Heart right ventricle (tissue), 16 donors: ENCODE results near the gene IHH. TPM values are rescaled to one million over a fixed set of nuclear protein-coding genes. Genes with fewer than 3 reads are reported as not detected.

Experiments
- ATAC-seq, 8 donors: fragments of 200-7000 bp; cut with Tn5 transposase; one replicate each; pipeline ENCODE4 v1.9.1; 2020; ENCODE audit warnings: mild to moderate bottlenecking in 8 of 8, moderate library complexity in 8 of 8, moderate number of reproducible peaks in 1 of 8
- DNase-seq, 2 donors: peaks; one replicate each; pipeline ENCODE4 v3.0.0-alpha.2; 2020
- H3K27ac ChIP-seq, 10 donors: fragments of 200-600 bp; sonication (generic) in 2 of 10; one replicate each; pipeline versions ENCODE4 v1.5.0 to v1.8.0; 2020 to 2022; ENCODE audit warnings: mild to moderate bottlenecking in 3 of 10
- H3K27me3 ChIP-seq, 7 donors: fragments of 200-600 bp; one replicate each; pipeline ENCODE4 v1.8.0; 2021 to 2022; ENCODE audit warnings: mild to moderate bottlenecking in 2 of 7
- H3K36me3 ChIP-seq, 9 donors: fragments of 200-600 bp; sonication (generic) in 1 of 9; one replicate each; pipeline versions ENCODE4 v1.5.0 to v1.8.0; 2020 to 2022; ENCODE audit warnings: mild to moderate bottlenecking in 2 of 9
- H3K4me1 ChIP-seq, 9 donors: fragments of 200-600 bp; sonication (generic) in 1 of 9; one replicate each; pipeline versions ENCODE4 v1.5.0 to v1.8.0; 2020 to 2022; ENCODE audit warnings: mild to moderate bottlenecking in 4 of 9
- H3K4me3 ChIP-seq, 10 donors: fragments of 200-600 bp; sonication (generic) in 2 of 10; one replicate each; pipeline versions ENCODE4 v1.5.0 to v1.8.0; 2020 to 2022; ENCODE audit warnings: mild to moderate bottlenecking in 7 of 10, moderate library complexity in 2 of 10
- H3K9me3 ChIP-seq, 11 donors: fragments of 200-600 bp in 10 of 11; sonication (generic) in 2 of 11; one replicate each; pipeline versions ENCODE4 v1.5.0 to v1.8.0; 2013 to 2022; ENCODE audit warnings: mild to moderate bottlenecking in 2 of 11, control low read depth in 1 of 11, moderate library complexity in 1 of 11
- WGBS, 2 donors: extraction: QIAGEN DNeasy Blood & Tissue Kit; methylation state at CpG; one replicate each; pipeline ENCODE4 v1.1.7; 2013; ENCODE audit warnings: inconsistent platforms in 1 of 2; 5-methylcytosine and 5-hydroxymethylcytosine counted together
- intact Hi-C, 10 donors: fragments of 100-400 bp; cut with DNase I; formaldehyde crosslinking; loops; one replicate each; pipeline versions ENCODE4 v1.11.1 to v1.14.2; 2022
- polyA plus RNA-seq, 2 donors: library from polyadenylated mRNA; stranded (reverse); fragments of 200-250 nt; gene quantifications; one replicate each; pipeline ENCODE4 v1.2.3, GENCODE V29; 2013
- total RNA-seq, 10 donors: library from RNA; stranded (reverse); fragmentation: NEBNext Ultra II Directional in 3 of 10; extraction: Animal tissue kit (Norgen Biotek cat#: 25700) in 3 of 10; gene quantifications; one replicate each; pipeline versions ENCODE4 v1.2.1 to v1.2.4, GENCODE V29; 2021 to 2023
- TF ChIP-seq, protein P1 (sequence below), 9 donors: fragments of 200-600 bp; sonication (generic) in 2 of 9; IDR thresholded peaks; one replicate each; pipeline versions ENCODE4 v1.5.0 to v1.8.0; 2021 to 2022; ENCODE audit warnings: antibody characterized with exemption in 9 of 9, mild to moderate bottlenecking in 5 of 9, moderate library complexity in 1 of 9
- donor health status: Arrhythmogenic right ventricular cardiomyopathy.
- donor health status: ischemic (EF 13 %, LVEDD 7.1; RV severe dilation, severe dysfunction).
- donor health status: healthy with polysubstance abuse.
- donor health status: DM: no; HTN: yes; CAD: no.
- donor health status: DM: no; HTN: no; CAD: no.
- donor health status: ischemic (EF 25% LVEDD 6.9; RV normal size, moderate dysfunction).
- donor health status: ischemic (EF 25% LVEDD 5.7; RV mildly dilated, moderate dysfunction).
- donor health status: healthy.
- donor health status: DM: yes; HTN: yes; CAD: no.
- donor health status: Ischemic cardiomyopathy.
- donor health status: ischemic (EF 35%, LVEDD 5.7; RV mildly dilated, moderate dysfunction).
- donor health status: nonischemic (EF 11% LVEDD 7.7; RV severe dilation, severe dysfunction).
- donor health status: DM: yes; HTN: yes; CAD: no.
- donor health status: PGD.
- donor health status: ischemic (EF 29% LVEDD 5.4; RV normal size, mild dysfunction).
- donor health status: nonischemic (EF 23%, LVEDD 6.1; RV moderate dilation, normal function).

The IHH gene
- total and polyA plus RNA-seq, 12 donors: 0.03 to 0.16 TPM; not detected in 10

DNA sequence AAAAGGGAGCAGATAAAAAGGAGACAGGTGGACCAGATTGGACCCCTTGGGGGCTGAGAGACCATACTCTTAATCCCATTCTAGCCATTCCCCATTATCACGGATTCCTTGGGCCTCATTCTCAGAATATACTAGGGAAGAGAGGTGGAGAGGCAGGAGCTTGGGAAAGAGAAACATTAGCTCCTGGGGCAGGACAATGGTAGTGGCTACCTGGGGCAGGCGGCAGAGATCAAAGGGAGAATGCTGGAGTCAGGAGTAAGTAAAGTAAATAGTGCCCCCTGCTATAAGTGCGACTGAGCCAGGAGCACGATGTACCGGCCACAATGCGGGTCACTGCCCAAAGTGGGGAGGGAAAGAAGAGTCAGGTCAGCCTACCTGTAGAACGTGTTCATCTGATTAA, 20.4 kb upstream of the IHH start:
- Histone ChIP-seq H3K36me3 (peaks cover 0 to 21% (median 2%) of the 10 kb centered on the region in 9 donors), H3K27ac (no peak overlapping the region), H3K27me3 (no peaks in the 10 kb centered on the region), H3K4me1 (peaks cover 0 to 49% (median 13%) of the 10 kb centered on the region in 9 donors), H3K4me3 (no peak overlapping the region), H3K9me3 (no peaks in the 10 kb centered on the region)
- DNase-seq (no peak), ATAC-seq (no peak)
- intact Hi-C loops: no loop called here
- 87 to 92% methylated on average over 7 of the region's 7 CpGs for WGBS, 2 donors
- TF ChIP-seq, protein P1, sequence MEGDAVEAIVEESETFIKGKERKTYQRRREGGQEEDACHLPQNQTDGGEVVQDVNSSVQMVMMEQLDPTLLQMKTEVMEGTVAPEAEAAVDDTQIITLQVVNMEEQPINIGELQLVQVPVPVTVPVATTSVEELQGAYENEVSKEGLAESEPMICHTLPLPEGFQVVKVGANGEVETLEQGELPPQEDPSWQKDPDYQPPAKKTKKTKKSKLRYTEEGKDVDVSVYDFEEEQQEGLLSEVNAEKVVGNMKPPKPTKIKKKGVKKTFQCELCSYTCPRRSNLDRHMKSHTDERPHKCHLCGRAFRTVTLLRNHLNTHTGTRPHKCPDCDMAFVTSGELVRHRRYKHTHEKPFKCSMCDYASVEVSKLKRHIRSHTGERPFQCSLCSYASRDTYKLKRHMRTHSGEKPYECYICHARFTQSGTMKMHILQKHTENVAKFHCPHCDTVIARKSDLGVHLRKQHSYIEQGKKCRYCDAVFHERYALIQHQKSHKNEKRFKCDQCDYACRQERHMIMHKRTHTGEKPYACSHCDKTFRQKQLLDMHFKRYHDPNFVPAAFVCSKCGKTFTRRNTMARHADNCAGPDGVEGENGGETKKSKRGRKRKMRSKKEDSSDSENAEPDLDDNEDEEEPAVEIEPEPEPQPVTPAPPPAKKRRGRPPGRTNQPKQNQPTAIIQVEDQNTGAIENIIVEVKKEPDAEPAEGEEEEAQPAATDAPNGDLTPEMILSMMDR (IDR thresholded peaks at IDR 0.05): no peak

DNA sequence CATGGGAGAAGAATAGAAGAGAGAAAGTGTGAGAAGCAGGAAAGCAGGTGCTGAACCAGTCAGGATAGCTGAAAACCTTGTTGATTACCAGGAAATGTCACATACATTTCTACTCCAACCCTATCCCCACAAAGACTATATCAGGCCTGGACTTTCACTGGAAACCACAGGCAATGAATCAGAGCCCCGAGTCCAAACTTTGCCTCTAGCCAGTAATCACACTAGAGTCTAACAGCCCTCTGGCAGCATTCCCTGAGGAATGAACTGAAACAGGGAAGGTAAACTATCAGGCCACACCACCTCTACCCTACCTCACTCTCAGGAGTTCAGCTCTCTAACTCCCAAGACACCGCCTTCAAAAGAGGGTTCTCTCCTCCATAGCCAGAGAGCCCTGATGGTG, 18.7 kb upstream of the IHH start:
- no peaks in the 10 kb centered on the region for H3K27me3 ChIP-seq
- ATAC-seq: no peak
- H3K4me3 ChIP-seq: no peak overlapping the region
- no peaks in the 10 kb centered on the region for H3K9me3 ChIP-seq
- DNase-seq: no peak
- H3K27ac ChIP-seq: no peak overlapping the region
- intact Hi-C loops: loop anchor here in 2 of 10 donors (5.0 kb wide), 1 partner anchor 38 kb away; no protein-coding TSS in a partner anchor
- H3K4me1 ChIP-seq: peaks cover 0 to 34% (median 13%) of the 10 kb centered on the region in 9 donors
- 93% methylated on average over 2 of the region's 2 CpGs for WGBS, 2 donors
- peaks cover 0 to 37% (median 9%) of the 10 kb centered on the region in 9 donors for H3K36me3 ChIP-seq
- TF ChIP-seq, protein P1 (IDR thresholded peaks at IDR 0.05): no peak

DNA sequence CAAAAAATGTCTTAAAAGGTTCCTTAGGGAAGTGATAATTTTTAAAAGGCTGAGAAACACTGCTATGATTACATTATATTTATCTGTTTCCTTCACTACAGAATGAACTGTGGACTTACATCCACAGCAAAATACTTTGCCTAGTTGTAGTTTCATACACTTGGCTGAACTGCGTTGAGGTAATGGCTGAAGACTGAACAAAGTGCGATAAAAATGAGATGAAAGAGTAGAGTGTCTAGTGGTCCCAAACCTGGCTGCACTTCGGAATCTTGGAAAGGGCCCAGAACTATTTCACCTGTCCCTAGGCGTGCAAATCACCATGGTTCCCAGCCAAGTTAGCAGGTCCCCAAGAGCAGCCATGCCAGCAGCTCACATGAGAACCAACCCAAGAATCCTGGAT, 18.2 kb upstream of the IHH start:
- no peaks in the 10 kb centered on the region for H3K27me3 ChIP-seq
- TF ChIP-seq, protein P1 (IDR thresholded peaks at IDR 0.05): no peak
- no peak overlapping the region for H3K27ac ChIP-seq
- peaks cover 0 to 41% (median 9%) of the 10 kb centered on the region in 9 donors for H3K36me3 ChIP-seq
- no peak for DNase-seq
- peaks cover 0 to 31% (median 13%) of the 10 kb centered on the region in 9 donors for H3K4me1 ChIP-seq
- 95 to 96% methylated on average over 4 of the region's 4 CpGs for WGBS, 2 donors
- intact Hi-C loops: loop anchor here in 2 of 10 donors (5.0 kb wide), 1 partner anchor 38 kb away; no protein-coding TSS in a partner anchor
- no peak for ATAC-seq
- H3K4me3 ChIP-seq: no peak overlapping the region
- H3K9me3 ChIP-seq: no peaks in the 10 kb centered on the region

DNA sequence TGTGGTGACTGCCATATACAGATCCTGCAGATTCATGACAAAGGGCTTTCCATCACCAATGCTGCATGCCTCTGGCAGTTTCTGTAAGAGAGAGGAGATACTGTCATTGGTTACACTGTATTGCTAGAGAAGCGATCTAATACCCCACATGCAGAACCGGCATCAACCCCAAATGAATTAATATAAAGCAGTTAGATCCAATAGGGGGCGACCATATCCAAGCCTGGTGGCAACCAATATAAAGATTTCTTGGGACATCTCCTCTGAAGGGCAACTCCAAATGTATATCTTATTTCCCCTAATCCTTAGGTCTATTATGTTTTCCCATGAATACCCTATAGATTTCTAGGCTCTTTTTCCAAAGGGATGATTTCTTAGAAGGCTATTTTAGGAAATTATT, 17.4 kb upstream of the IHH start:
- Histone ChIP-seq H3K4me1 (peaks cover 0 to 27% (median 12%) of the 10 kb centered on the region in 9 donors), H3K9me3 (no peaks in the 10 kb centered on the region), H3K27ac (no peak overlapping the region), H3K36me3 (peaks cover 0 to 45% (median 9%) of the 10 kb centered on the region in 9 donors), H3K27me3 (no peaks in the 10 kb centered on the region), H3K4me3 (no peak overlapping the region)
- ATAC-seq: no peak
- intact Hi-C loops: loop anchor here in 2 of 10 donors (5.0 kb wide), 1 partner anchor 39 kb away; no protein-coding TSS in a partner anchor
- TF ChIP-seq, protein P1 (IDR thresholded peaks at IDR 0.05): no peak
- DNase-seq: no peak
- 88 to 89% methylated on average over 3 of the region's 3 CpGs for WGBS, 2 donors
